ENCODE data around the gene NCOA4. TPM values are rescaled to one million over a fixed set of nuclear protein-coding genes. Genes with fewer than 3 reads are reported as not detected.
A peak's percentile ranks its signal among the peaks of the same experiment; 100 is the strongest.
"Not testable (repeated sequence)": the region's sequence is repeated elsewhere in the genome, so short reads cannot be mapped to it uniquely, and the experiment has no call there.

Gene NCOA4
- total RNA-seq, 1 donor from 2014 or later = 78.6 TPM

- Mint-ChIP-seq H3K27me3 (ENCODE audit: low read depth) (no peaks in the 10 kb centered on the region), H3K4me3 (no peak overlapping the region), H3K36me3 (ENCODE audit: low read depth) (no peaks in the 10 kb centered on the region), H3K4me1 (no peaks in the 10 kb centered on the region), H3K27ac (ENCODE audit: unreplicated experiment) (no peak overlapping the region), H3K9me3 (no peaks in the 10 kb centered on the region)
- no peak for TF ChIP-seq CTCF (conservative IDR thresholded peaks at IDR 0.05)
- no peak for DNase-seq (ENCODE audit: low read depth, low spot score)
Observed at GRCh38 chr10:46068117-46068516, 37.7 kb upstream of the NCOA4 start.

GRCh38 chr10:46064269-46064817 is 33.9 kb upstream of the NCOA4 start:
- Mint-ChIP-seq H3K9me3 (no peaks in the 10 kb centered on the region), H3K4me3 (no peak overlapping the region), H3K36me3 (ENCODE audit: low read depth) (no peaks in the 10 kb centered on the region), H3K4me1 (no peaks in the 10 kb centered on the region), H3K27me3 (ENCODE audit: low read depth) (no peaks in the 10 kb centered on the region), H3K27ac (ENCODE audit: unreplicated experiment) (no peak overlapping the region)
- no peak for TF ChIP-seq CTCF (conservative IDR thresholded peaks at IDR 0.05)
- DNase-seq (ENCODE audit: low read depth, low spot score) = no peak

GRCh38 chr10:46062723-46063428 is 32.5 kb upstream of the NCOA4 start:
- Mint-ChIP-seq H3K27ac (ENCODE audit: unreplicated experiment) (peak overlapping the region; percentile 17), H3K36me3 (ENCODE audit: low read depth) (no peaks in the 10 kb centered on the region), H3K4me3 (no peak overlapping the region), H3K9me3 (no peaks in the 10 kb centered on the region), H3K27me3 (ENCODE audit: low read depth) (no peaks in the 10 kb centered on the region), H3K4me1 (no peaks in the 10 kb centered on the region)
- TF ChIP-seq CTCF (conservative IDR thresholded peaks at IDR 0.05) = no peak
- DNase-seq (ENCODE audit: low read depth, low spot score) = no peak

GRCh38 chr10:46060706-46061105 is 30.3 kb upstream of the NCOA4 start:
- Mint-ChIP-seq H3K9me3 (peaks cover 6% of the 10 kb centered on the region), H3K4me1 (no peaks in the 10 kb centered on the region), H3K27me3 (ENCODE audit: low read depth) (no peaks in the 10 kb centered on the region), H3K4me3 (no peak overlapping the region), H3K27ac (ENCODE audit: unreplicated experiment) (no peak overlapping the region), H3K36me3 (ENCODE audit: low read depth) (peaks cover 2% of the 10 kb centered on the region)
- TF ChIP-seq CTCF (conservative IDR thresholded peaks at IDR 0.05) = no peak
- DNase-seq (ENCODE audit: low read depth, low spot score) = no peak

GRCh38 chr10:46057927-46058326 is 27.5 kb upstream of the NCOA4 start:
- not testable (repeated sequence) for H3K27ac Mint-ChIP-seq (ENCODE audit: unreplicated experiment); DNase-seq (ENCODE audit: low read depth, low spot score); H3K4me1 Mint-ChIP-seq; H3K4me3 Mint-ChIP-seq; H3K27me3 Mint-ChIP-seq (ENCODE audit: low read depth); H3K9me3 Mint-ChIP-seq; H3K36me3 Mint-ChIP-seq (ENCODE audit: low read depth)

- no peaks in the 10 kb centered on the region for H3K4me1 Mint-ChIP-seq
- H3K36me3 Mint-ChIP-seq (ENCODE audit: low read depth) = peaks cover 2% of the 10 kb centered on the region
- H3K4me3 Mint-ChIP-seq = no peak overlapping the region
- H3K9me3 Mint-ChIP-seq = peaks cover 6% of the 10 kb centered on the region
- DNase-seq (ENCODE audit: low read depth, low spot score) = no peak
- no peak overlapping the region for H3K27ac Mint-ChIP-seq (ENCODE audit: unreplicated experiment)
- peaks cover 4% of the 10 kb centered on the region for H3K27me3 Mint-ChIP-seq (ENCODE audit: low read depth)
- no peak for TF ChIP-seq CTCF (conservative IDR thresholded peaks at IDR 0.05)
Observed at GRCh38 chr10:46057038-46057437, 26.6 kb upstream of the NCOA4 start.

Data from neural crest cell (in vitro differentiated cells).